HepG2 (cell line): ENCODE data around the gene TOMM20. TPM values are rescaled to one million over a fixed set of nuclear protein-coding genes. Genes with fewer than 3 reads are reported as not detected.
A peak's percentile ranks its signal among the peaks of the same experiment; 100 is the strongest.

ENCODE experiments used
- ERF ChIP-seq: IDR thresholded peaks from 2 replicates; pipeline ENCODE4 v1.6.1; 2018; ENCODE audit warnings: missing biosample characterization, missing genetic modification reagents
- HMG20B ChIP-seq: conservative IDR thresholded peaks from 2 replicates; pipeline ENCODE4 v1.6.1; 2016; ENCODE audit warnings: missing genetic modification reagents, missing compliant biosample characterization
- HOXD1 ChIP-seq: sonication (generic); formaldehyde crosslinking; IDR thresholded peaks from 2 replicates; pipeline ENCODE4 v1.5.0; 2020; ENCODE audit warnings: missing genetic modification reagents
- ZBTB38 ChIP-seq: sonication (generic); formaldehyde crosslinking; IDR thresholded peaks from 2 replicates; pipeline ENCODE4 v1.5.1; 2020; ENCODE audit warnings: mild to moderate bottlenecking, missing genetic modification reagents
- ZEB1 ChIP-seq: IDR thresholded peaks from 2 replicates; pipeline ENCODE4 v1.6.1; 2012; ENCODE audit warnings: mild to moderate bottlenecking, low read depth, inconsistent platforms; ENCODE audit not compliant: insufficient replicate concordance
- ZFX ChIP-seq: sonication (generic); formaldehyde crosslinking; IDR thresholded peaks from 2 replicates; pipeline ENCODE4 v1.4.0; 2020; ENCODE audit warnings: mild to moderate bottlenecking, low read depth, missing genetic modification reagents, moderate library complexity
- ZNF225 ChIP-seq: sonication (generic); formaldehyde crosslinking; IDR thresholded peaks from 2 replicates; pipeline ENCODE4 v1.4.0; 2020; ENCODE audit warnings: mild to moderate bottlenecking, missing genetic modification reagents
- ZNF24 ChIP-seq: fragments of 450-650 bp; IDR thresholded peaks from 2 replicates; pipeline ENCODE4 v1.6.1; 2017; ENCODE audit warnings: antibody characterized with exemption, mild to moderate bottlenecking
- ZNF331 ChIP-seq: sonication (generic); formaldehyde crosslinking; IDR thresholded peaks from 2 replicates; pipeline ENCODE4 v1.4.0; 2020; ENCODE audit warnings: missing genetic modification reagents
- ZNF430 ChIP-seq: sonication (generic); formaldehyde crosslinking; IDR thresholded peaks from 2 replicates; pipeline ENCODE4 v1.9.0; 2021; ENCODE audit warnings: mild to moderate bottlenecking, missing genetic modification reagents
- ZNF619 ChIP-seq: sonication (generic); formaldehyde crosslinking; IDR thresholded peaks from 2 replicates; pipeline ENCODE4 v1.4.0; 2020; ENCODE audit warnings: mild to moderate bottlenecking, missing genetic modification reagents
- polyA plus RNA-seq, 8 experiments: library from polyadenylated mRNA; depleted of rRNA in 3 of 8; stranded (reverse) in 7 of 8; unstranded in 1 of 8; fragments of >200 nt; fragmentation: Illumina TruSeq in 4 of 8; extraction: Trizol in 4 of 8; gene quantifications; 2 replicates each; pipeline versions ENCODE4 v1.2.1 to v1.2.3, GENCODE V29; 2011 to 2016; ENCODE audit warnings: low read depth in 4 of 8, missing spikeins in 1 of 8, mixed read lengths in 1 of 8; ENCODE audit not compliant: insufficient read depth in 1 of 8
- total RNA-seq, 5 experiments: library from RNA; depleted of rRNA; stranded (reverse); fragments of >200 nt; fragmentation: Illumina TruSeq; extraction: Trizol; gene quantifications; 2 replicates each; pipeline ENCODE4 v1.2.3, GENCODE V29; 2016; ENCODE audit warnings: low read depth in 1 of 5
- TF ChIP-seq, protein P1 (sequence below): sonication (generic); formaldehyde crosslinking; conservative IDR thresholded peaks from 2 replicates; pipeline ENCODE4 v1.4.0; 2020; ENCODE audit warnings: missing genetic modification reagents
- TF ChIP-seq, protein P2 (sequence below): sonication (generic); formaldehyde crosslinking; IDR thresholded peaks from 2 replicates; pipeline ENCODE4 v1.4.0; 2020; ENCODE audit warnings: missing genetic modification reagents
- TF ChIP-seq, protein P3 (sequence below): sonication (generic); formaldehyde crosslinking; IDR thresholded peaks from 2 replicates; pipeline ENCODE4 v1.5.0; 2020; ENCODE audit warnings: missing genetic modification reagents, mild to moderate bottlenecking, borderline replicate concordance
- TF ChIP-seq, protein P4 (sequence below): sonication (generic); formaldehyde crosslinking; IDR thresholded peaks from 2 replicates; pipeline ENCODE4; 2020; ENCODE audit warnings: missing genetic modification reagents, mild to moderate bottlenecking, borderline replicate concordance

Gene TOMM20
- total and polyA plus RNA-seq, 2 of the 13 experiments (the other 11 are each of a cell fraction or from before 2014, with no cell fraction given), result 153 to 376 TPM

DNA sequence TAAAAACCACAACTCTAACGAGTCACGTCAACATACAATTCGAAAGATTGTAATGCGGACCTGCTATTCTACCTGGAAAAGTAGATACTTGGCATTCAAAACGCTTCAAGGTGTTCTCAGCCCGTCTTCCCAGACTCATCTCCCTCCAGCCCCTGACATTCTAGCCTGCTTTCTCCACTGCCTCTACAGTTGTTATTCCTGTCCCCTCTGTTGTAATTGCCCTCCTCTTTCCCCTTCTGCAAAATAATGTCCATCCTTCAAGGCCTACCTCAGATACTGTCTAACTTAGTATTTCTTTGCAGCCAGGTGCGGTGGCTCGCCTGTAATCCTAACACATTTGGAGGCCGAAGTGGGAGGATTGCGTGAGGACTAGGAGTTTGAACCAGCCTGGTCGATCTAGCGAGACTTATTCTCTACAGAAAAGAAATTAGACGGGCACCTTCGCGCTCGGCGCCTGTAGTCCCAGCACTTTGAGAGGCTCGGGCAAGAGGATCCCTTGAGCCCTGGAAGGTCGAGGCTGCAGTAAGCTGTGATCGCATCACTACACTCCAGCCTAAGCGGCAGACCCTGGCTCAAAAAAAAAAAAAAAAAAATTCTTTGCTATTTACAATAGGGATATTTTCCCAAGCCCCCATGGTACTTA is 33.2 kb upstream of the TOMM20 start (continued):
- TF ChIP-seq, protein P1, sequence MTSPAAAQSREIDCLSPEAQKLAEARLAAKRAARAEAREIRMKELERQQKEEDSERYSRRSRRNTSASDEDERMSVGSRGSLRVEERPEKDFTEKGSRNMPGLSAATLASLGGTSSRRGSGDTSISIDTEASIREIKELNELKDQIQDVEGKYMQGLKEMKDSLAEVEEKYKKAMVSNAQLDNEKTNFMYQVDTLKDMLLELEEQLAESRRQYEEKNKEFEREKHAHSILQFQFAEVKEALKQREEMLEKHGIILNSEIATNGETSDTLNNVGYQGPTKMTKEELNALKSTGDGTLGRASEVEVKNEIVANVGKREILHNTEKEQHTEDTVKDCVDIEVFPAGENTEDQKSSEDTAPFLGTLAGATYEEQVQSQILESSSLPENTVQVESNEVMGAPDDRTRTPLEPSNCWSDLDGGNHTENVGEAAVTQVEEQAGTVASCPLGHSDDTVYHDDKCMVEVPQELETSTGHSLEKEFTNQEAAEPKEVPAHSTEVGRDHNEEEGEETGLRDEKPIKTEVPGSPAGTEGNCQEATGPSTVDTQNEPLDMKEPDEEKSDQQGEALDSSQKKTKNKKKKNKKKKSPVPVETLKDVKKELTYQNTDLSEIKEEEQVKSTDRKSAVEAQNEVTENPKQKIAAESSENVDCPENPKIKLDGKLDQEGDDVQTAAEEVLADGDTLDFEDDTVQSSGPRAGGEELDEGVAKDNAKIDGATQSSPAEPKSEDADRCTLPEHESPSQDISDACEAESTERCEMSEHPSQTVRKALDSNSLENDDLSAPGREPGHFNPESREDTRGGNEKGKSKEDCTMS, result no peak
- no peak for TF ChIP-seq ZNF24
- TF ChIP-seq, protein P2, sequence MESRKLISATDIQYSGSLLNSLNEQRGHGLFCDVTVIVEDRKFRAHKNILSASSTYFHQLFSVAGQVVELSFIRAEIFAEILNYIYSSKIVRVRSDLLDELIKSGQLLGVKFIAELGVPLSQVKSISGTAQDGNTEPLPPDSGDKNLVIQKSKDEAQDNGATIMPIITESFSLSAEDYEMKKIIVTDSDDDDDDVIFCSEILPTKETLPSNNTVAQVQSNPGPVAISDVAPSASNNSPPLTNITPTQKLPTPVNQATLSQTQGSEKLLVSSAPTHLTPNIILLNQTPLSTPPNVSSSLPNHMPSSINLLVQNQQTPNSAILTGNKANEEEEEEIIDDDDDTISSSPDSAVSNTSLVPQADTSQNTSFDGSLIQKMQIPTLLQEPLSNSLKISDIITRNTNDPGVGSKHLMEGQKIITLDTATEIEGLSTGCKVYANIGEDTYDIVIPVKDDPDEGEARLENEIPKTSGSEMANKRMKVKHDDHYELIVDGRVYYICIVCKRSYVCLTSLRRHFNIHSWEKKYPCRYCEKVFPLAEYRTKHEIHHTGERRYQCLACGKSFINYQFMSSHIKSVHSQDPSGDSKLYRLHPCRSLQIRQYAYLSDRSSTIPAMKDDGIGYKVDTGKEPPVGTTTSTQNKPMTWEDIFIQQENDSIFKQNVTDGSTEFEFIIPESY (CRISPR knock-in tag), result peak; percentile 30; the same call in 1 of the 2 replicates
- TF ChIP-seq ZNF430 (CRISPR knock-in tag), result no peak
- TF ChIP-seq ZNF619, result 0 out of 2 replicates have a peak, but pooled peaks have one; percentile 3
- TF ChIP-seq, protein P3, sequence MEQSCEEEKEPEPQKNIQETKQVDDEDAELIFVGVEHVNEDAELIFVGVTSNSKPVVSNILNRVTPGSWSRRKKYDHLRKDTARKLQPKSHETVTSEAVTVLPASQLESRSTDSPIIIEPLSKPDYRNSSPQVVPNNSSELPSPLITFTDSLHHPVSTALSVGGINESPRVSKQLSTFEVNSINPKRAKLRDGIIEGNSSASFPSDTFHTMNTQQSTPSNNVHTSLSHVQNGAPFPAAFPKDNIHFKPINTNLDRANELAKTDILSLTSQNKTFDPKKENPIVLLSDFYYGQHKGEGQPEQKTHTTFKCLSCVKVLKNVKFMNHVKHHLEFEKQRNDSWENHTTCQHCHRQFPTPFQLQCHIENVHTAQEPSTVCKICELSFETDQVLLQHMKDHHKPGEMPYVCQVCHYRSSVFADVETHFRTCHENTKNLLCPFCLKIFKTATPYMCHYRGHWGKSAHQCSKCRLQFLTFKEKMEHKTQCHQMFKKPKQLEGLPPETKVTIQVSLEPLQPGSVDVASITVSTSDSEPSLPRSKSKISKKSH (CRISPR knock-in tag), result no peak
- no peak for TF ChIP-seq ZNF225 (CRISPR knock-in tag)
- TF ChIP-seq ERF (CRISPR knock-in tag), result no peak
- no peak for TF ChIP-seq ZNF331
- no peak for TF ChIP-seq HMG20B (CRISPR knock-in tag)
- TF ChIP-seq, protein P4, sequence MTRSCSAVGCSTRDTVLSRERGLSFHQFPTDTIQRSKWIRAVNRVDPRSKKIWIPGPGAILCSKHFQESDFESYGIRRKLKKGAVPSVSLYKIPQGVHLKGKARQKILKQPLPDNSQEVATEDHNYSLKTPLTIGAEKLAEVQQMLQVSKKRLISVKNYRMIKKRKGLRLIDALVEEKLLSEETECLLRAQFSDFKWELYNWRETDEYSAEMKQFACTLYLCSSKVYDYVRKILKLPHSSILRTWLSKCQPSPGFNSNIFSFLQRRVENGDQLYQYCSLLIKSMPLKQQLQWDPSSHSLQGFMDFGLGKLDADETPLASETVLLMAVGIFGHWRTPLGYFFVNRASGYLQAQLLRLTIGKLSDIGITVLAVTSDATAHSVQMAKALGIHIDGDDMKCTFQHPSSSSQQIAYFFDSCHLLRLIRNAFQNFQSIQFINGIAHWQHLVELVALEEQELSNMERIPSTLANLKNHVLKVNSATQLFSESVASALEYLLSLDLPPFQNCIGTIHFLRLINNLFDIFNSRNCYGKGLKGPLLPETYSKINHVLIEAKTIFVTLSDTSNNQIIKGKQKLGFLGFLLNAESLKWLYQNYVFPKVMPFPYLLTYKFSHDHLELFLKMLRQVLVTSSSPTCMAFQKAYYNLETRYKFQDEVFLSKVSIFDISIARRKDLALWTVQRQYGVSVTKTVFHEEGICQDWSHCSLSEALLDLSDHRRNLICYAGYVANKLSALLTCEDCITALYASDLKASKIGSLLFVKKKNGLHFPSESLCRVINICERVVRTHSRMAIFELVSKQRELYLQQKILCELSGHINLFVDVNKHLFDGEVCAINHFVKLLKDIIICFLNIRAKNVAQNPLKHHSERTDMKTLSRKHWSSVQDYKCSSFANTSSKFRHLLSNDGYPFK (CRISPR knock-in tag), result no peak
- TF ChIP-seq ZBTB38 (CRISPR knock-in tag), result peak; percentile 19; the same call in 1 of the 2 replicates
- peak; percentile 52 for TF ChIP-seq ZEB1
- TF ChIP-seq HOXD1 (CRISPR knock-in tag), result no peak
- TF ChIP-seq ZFX (CRISPR knock-in tag), result peak; percentile 2; the same call in 1 of the 2 replicates
- TF ChIP-seq, all 625 proteins: peak for 11
